ENCODE data around the gene FOXP1.
"Not testable (repeated sequence)": the region's sequence is repeated elsewhere in the genome, so short reads cannot be mapped to it uniquely, and the experiment has no call there.

The FOXP1 gene

GRCh38 chr3:71446734-71447133, 136.8 kb downstream of the FOXP1 start:
- no peak for DNase-seq

GRCh38 chr3:71446260-71446659, 137.3 kb downstream of the FOXP1 start:
- DNase-seq: no peak

- DNase-seq: no peak
Measured at GRCh38 chr3:71444861-71445259, 138.7 kb downstream of the FOXP1 start.

GRCh38 chr3:71444028-71444860, 139.3 kb downstream of the FOXP1 start:
- DNase-seq: no peak

- DNase-seq: no peak
Measured at GRCh38 chr3:71443332-71443731, 140.2 kb downstream of the FOXP1 start.

- no peak for DNase-seq
Measured at GRCh38 chr3:71442652-71443042, 140.9 kb downstream of the FOXP1 start.

- DNase-seq: no peak
Measured at GRCh38 chr3:71441925-71442651, 141.4 kb downstream of the FOXP1 start.

GRCh38 chr3:71441217-71441924, 142.2 kb downstream of the FOXP1 start:
- no peak for DNase-seq

- DNase-seq: no peak
Measured at GRCh38 chr3:71438904-71439303, 144.6 kb downstream of the FOXP1 start.

- no peak for DNase-seq
Measured at GRCh38 chr3:71438071-71438685, 145.3 kb downstream of the FOXP1 start.

- DNase-seq: no peak
Measured at GRCh38 chr3:71436337-71436736, 147.2 kb downstream of the FOXP1 start.

- not testable (repeated sequence) for DNase-seq
Measured at GRCh38 chr3:71435836-71436235, 147.7 kb downstream of the FOXP1 start.

- DNase-seq: no peak
Measured at GRCh38 chr3:71433631-71434030, 149.9 kb downstream of the FOXP1 start.

- no peak for DNase-seq
Measured at GRCh38 chr3:71432044-71432975, 151.2 kb downstream of the FOXP1 start.

- no peak for DNase-seq
Measured at GRCh38 chr3:71430941-71431552, 152.5 kb downstream of the FOXP1 start.

- no peak for DNase-seq
Measured at GRCh38 chr3:71429597-71429988, 153.9 kb downstream of the FOXP1 start.

GRCh38 chr3:71428841-71429596, 154.5 kb downstream of the FOXP1 start:
- peak; percentile 67 for DNase-seq

GRCh38 chr3:71425491-71426071, 157.9 kb downstream of the FOXP1 start:
- DNase-seq: no peak

GRCh38 chr3:71423151-71423906, 160.2 kb downstream of the FOXP1 start:
- no peak for DNase-seq

Measured in right forelimb (tissue), 1 donor.